AG10803 (cell line): ENCODE measurements around the gene OR4D9.
A peak's percentile ranks its signal among the peaks of the same experiment; 100 is the strongest.

Source experiments
- DNase-seq: peaks from one replicate; pipeline ENCODE4 v3.0.0; 2010; ENCODE audit warnings: low read depth
- H3K4me3 ChIP-seq: 2 replicates; pipeline ENCODE4 v1.5.1; 2011; ENCODE audit warnings: mild to moderate bottlenecking, low read length, control low read depth
- TF ChIP-seq, protein P1 (sequence below): conservative IDR thresholded peaks from 2 replicates; pipeline ENCODE4 v1.5.1; 2011; ENCODE audit warnings: mild to moderate bottlenecking, low read length, control low read depth, inconsistent platforms

The OR4D9 gene

DNA sequence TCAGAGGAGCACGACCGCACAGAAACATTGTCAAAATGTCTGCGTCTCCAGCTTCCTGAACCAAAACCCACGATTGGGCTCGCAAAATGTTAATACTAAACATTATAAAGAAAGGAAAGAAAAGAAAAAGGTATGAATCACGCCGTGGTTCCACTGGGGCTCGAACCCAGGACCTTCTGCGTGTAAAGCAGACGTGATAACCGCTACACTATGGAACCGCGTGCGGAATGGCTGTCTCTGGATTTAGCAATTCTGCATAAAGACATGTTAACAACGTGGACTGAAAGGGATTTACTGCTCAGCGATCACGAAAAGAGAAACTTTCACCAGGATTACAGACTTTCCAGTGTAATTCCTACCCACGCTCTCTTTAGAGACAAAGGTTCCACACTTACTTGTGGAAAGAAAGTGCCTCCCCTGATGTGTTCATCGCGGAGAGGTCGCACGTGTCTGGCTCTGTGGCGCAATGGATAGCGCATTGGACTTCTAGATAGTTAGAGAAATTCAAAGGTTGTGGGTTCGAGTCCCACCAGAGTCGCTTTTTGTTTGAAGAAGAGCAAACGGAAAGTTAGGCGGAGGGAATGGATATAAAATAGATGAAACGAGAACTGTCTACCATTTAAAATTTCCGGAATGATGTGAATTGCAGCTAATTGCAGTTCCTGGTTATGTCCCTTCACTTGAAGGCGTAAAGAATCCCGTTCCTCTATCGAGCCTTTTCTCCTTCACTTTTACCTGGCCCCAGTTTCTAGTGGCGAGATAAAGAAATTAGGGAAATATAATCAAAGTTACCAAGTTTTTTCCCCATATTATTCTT is 39.7 kb downstream of the OR4D9 start:
- peak; percentile 91 for DNase-seq
- TF ChIP-seq, protein P1, sequence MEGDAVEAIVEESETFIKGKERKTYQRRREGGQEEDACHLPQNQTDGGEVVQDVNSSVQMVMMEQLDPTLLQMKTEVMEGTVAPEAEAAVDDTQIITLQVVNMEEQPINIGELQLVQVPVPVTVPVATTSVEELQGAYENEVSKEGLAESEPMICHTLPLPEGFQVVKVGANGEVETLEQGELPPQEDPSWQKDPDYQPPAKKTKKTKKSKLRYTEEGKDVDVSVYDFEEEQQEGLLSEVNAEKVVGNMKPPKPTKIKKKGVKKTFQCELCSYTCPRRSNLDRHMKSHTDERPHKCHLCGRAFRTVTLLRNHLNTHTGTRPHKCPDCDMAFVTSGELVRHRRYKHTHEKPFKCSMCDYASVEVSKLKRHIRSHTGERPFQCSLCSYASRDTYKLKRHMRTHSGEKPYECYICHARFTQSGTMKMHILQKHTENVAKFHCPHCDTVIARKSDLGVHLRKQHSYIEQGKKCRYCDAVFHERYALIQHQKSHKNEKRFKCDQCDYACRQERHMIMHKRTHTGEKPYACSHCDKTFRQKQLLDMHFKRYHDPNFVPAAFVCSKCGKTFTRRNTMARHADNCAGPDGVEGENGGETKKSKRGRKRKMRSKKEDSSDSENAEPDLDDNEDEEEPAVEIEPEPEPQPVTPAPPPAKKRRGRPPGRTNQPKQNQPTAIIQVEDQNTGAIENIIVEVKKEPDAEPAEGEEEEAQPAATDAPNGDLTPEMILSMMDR, result no peak
- peak overlapping the region; percentile 78 for H3K4me3 ChIP-seq

DNA sequence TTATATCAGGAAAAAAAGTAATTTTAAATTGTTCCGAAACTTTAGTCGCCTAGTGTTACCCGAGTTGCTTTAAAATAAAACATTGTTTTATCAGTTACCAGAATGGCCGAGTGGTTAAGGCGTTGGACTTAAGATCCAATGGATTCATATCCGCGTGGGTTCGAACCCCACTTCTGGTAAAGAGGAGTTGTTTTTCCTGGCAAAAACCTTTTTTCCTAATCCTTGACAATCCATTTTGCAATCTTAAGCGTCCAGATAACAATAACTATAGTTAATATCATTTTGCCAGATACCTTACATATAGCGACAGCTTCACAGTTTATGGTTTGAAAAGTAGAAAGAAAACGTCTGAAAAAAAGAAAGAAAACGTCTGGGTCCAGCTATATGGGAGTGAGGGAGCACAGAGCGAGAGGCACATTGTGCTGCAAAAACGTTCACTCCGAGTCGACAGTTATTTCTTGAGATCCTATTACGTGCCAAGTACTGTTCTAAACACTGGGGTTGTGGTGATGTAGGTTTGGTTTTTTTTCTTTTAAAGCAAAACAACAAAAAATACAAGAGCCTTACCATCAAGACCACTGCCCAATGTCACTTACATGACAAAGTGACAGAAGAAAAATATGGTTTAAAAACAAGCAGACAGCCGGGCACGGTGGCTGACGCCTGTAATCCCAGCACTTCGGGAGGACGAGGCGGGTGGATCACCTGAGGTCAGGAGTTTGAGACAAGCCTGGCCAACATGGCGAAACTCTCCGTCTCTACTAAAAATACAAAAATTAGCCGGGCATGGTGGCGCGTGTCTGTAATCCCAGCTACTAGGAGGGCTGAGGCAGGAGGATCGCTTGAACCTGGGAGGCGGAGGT is 40.6 kb downstream of the OR4D9 start:
- DNase-seq, result peak; percentile 87
- peak overlapping the region; percentile 78 for H3K4me3 ChIP-seq
- TF ChIP-seq, protein P1, result no peak

DNA sequence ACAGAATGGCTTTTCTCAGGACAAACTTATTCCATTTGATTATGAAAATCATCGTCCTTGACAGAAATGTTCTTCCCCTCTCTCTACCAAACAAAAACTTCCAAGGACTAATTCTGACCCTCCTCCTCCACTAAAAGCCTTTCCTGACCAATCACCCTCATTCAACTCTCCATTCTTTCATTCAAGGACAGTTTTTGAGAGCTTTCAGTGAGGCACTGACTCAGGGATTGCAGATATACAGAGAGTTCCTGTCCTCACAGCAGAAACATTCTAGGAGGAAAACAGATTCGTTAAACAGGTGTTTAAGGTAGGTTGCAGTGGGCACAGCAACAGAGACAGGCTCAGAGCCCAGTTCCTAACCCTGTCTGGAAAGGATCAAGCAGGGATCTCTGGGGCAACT is 41.5 kb downstream of the OR4D9 start:
- DNase-seq, result no peak
- no peak overlapping the region for H3K4me3 ChIP-seq
- TF ChIP-seq, protein P1, result no peak

DNA sequence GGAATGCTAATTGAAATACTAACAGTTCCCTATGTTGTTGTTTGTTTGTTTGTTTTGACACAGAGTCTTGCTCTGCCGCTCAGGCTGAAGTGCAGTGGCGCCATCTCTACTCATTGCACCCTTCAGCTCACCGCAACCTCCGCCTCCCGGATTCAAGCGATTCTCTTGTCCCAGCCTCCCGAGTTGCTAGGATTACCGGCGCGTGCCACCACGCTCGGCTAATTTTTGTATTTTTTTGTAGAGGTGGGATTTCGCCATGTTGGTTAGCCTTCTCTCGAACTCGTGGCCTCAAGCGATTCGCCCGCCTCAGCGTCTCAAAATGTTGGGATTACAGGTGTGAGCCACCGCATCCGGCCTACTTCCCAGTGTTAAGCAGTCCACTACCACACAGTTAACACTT is 42.0 kb downstream of the OR4D9 start:
- no peak overlapping the region for H3K4me3 ChIP-seq
- DNase-seq, result no peak
- TF ChIP-seq, protein P1, result no peak

DNA sequence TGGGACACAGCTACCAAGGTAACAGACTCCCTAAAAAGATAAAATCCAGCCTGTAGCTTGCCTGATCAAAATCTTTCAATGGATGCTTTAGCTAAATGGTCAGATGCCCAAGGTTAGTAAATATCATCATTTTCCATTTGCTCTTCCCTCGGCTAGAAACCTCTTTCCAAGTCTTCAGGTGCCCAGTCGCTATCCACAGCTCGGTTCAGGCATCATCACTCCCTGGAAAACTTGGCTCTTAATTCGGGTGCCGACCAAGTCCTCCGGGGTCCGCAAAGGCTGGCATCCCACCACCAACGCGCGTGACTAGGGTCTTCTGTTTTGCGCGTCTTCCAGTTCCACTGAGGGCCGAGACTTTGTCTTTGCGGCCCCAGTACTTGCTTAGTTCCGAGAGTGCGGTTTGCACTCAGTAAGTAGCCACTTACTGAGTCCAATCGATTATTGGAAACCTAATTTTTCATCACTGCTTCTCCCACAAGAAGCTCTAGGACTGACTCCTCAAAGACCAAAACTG is 44.3 kb downstream of the OR4D9 start:
- DNase-seq, result no peak
- TF ChIP-seq, protein P1, result no peak
- peak overlapping the region; percentile 60 for H3K4me3 ChIP-seq

DNA sequence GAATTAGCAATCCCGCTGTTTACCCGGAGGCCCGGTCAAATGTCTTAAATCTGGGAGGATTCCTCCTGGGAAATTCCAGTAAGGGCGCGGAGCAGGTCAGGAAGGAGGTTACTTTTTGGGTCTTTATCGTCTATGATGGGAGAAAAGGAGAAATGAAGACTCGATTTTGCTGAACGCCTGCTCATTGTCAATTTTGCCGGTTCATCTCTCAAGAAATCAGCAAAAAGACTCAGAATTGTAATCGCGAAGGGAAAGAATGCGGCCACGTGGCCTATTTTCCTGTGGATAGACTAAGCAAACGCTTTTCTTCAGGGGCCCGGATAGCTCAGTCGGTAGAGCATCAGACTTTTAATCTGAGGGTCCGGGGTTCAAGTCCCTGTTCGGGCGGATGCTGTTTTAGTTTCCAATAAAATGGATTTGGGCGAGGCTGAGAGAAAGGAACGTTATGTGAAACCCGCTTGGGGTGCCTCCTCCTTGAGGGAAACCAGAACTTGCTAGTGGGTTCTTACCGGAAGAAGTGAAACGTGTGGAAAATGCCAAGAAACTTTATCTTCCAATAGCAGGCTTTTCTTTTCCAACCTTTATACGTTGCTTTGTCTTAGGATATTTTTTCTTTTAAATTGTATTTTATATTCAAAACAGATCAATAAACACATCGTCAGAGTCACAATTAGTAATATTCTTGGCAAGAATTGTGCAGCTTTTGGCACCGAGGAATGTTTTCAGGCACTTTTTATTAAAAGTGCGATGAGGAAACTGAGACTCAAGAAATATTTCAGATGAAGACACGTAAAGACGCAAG is 45.0 kb downstream of the OR4D9 start:
- peak overlapping the region; percentile 60 for H3K4me3 ChIP-seq
- DNase-seq, result peak; percentile 90
- TF ChIP-seq, protein P1, result no peak
